Activated CD4-positive, alpha-beta memory T cell treated with anti-CD3 and anti-CD28 coated beads for 36 hours (primary cell): ENCODE results near the gene ACAP2. TPM values are rescaled to one million over a fixed set of nuclear protein-coding genes. Genes with fewer than 3 reads are reported as not detected.
"Not testable (repeated sequence)": the region's sequence is repeated elsewhere in the genome, so short reads cannot be mapped to it uniquely, and the experiment has no call there.

ENCODE experiments used
- CTCF ChIA-PET: fragments of 350-600 bp; sonication (Branson Sonifier 250); formaldehyde crosslinking; loops from one replicate; lab custom pipeline; 2021; ENCODE audit warnings: antibody characterized with exemption, inconsistent platforms; lab: Charles Lee
- POLR2A ChIA-PET: fragments of 350-600 bp; sonication (Branson Sonifier 250); formaldehyde crosslinking; loops from one replicate; lab custom pipeline; 2021; ENCODE audit warnings: antibody characterized with exemption; lab: Charles Lee
- DNase-seq: peaks from one replicate; pipeline ENCODE4 v3.0.0-alpha.2; 2020
- H3K27ac Mint-ChIP-seq: one replicate; pipeline ENCODE4 v1.8.0; 2021; ENCODE audit warnings: mixed read lengths
- H3K27me3 Mint-ChIP-seq: one replicate; pipeline ENCODE4 v1.8.0; 2021; ENCODE audit warnings: mixed read lengths
- H3K36me3 Mint-ChIP-seq: one replicate; pipeline ENCODE4 v1.8.0; 2021; ENCODE audit warnings: mixed read lengths
- H3K4me1 Mint-ChIP-seq: one replicate; pipeline ENCODE4 v1.8.0; 2021; ENCODE audit warnings: low read depth, mixed read lengths
- H3K4me3 Mint-ChIP-seq: one replicate; pipeline ENCODE4 v1.8.0; 2021; ENCODE audit warnings: mild to moderate bottlenecking, mixed read lengths
- H3K9me3 Mint-ChIP-seq: one replicate; pipeline ENCODE4 v1.8.0; 2021; ENCODE audit warnings: mixed read lengths
- intact Hi-C: fragments of 100-400 bp; cut with micrococcal nuclease; formaldehyde crosslinking; loops from one replicate; pipeline ENCODE4 v1.15.1; 2023
- total RNA-seq, 2 experiments: library from RNA; stranded (reverse); gene quantifications; one replicate each; pipeline ENCODE4 v1.2.3, GENCODE V29; 2021

ACAP2 gene
- total RNA-seq, 2 experiments from 2014 or later = 45.0 to 47.0 TPM

- peaks cover 37% of the 10 kb centered on the region for H3K36me3 Mint-ChIP-seq
- CTCF ChIA-PET = no interaction called here
These were observed 123.8 kb downstream of the ACAP2 start for GRCh38 chr3:195319060-195319459.

DNA sequence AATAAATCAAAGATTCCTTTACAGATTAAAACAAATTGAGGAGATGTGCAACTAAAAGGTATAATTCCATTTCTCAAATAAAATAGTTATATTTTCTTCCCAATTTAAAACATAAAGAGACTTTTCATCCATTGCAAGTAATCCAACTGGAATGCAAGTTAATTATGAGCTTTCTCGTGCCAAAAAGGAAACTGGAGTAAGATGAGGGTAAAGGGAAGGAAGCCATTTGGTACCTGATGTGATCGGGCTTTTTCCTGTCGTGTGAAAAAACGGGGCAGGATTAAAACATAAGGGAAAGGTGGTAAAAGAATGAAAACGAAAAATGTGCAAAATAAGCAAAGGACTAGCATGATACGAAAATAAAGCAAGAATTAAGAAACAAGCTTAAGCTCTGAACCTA, 130.1 kb downstream of the ACAP2 start:
- Mint-ChIP-seq H3K36me3 (peaks cover 2% of the 10 kb centered on the region), H3K4me3 (no peak overlapping the region), H3K27me3 (no peaks in the 10 kb centered on the region), H3K9me3 (no peaks in the 10 kb centered on the region), H3K27ac (no peak overlapping the region), H3K4me1 (no peaks in the 10 kb centered on the region)
- no peak for DNase-seq
- ChIA-PET POLR2A (no interaction called here), CTCF (no interaction called here)
- intact Hi-C loops = no loop called here

More at GRCh38 chr3:195319060-195319459, 123.8 kb downstream of the ACAP2 start:
- Mint-ChIP-seq H3K27ac (no peak overlapping the region), H3K4me3 (no peak overlapping the region), H3K27me3 (no peaks in the 10 kb centered on the region), H3K4me1 (peaks cover 8% of the 10 kb centered on the region), H3K9me3 (peaks cover 20% of the 10 kb centered on the region)
- POLR2A ChIA-PET = no interaction called here
- intact Hi-C loops = no loop called here
- no peak for DNase-seq

GRCh38 chr3:195307711-195308110, 135.1 kb downstream of the ACAP2 start:
- Mint-ChIP-seq H3K36me3 (peaks cover under 1% of the 10 kb centered on the region), H3K4me1 (no peaks in the 10 kb centered on the region), H3K4me3 (no peak overlapping the region), H3K27me3 (no peaks in the 10 kb centered on the region), H3K27ac (no peak overlapping the region), H3K9me3 (no peaks in the 10 kb centered on the region)
- intact Hi-C loops = no loop called here
- CTCF ChIA-PET = interaction anchor here (1.0 to 1.2 kb wide), 2 partner anchors 37 to 201 kb away, joined by 3 read pairs; no protein-coding TSS in a partner anchor
- DNase-seq = no peak
- POLR2A ChIA-PET = no interaction called here

GRCh38 chr3:195306369-195306768, 136.5 kb downstream of the ACAP2 start:
- no peaks in the 10 kb centered on the region for H3K4me1 Mint-ChIP-seq
- intact Hi-C loops = no loop called here
- ChIA-PET POLR2A (no interaction called here), CTCF (interaction anchor here (2.0 kb wide), 1 partner anchor 35 kb away, joined by 8 read pairs; the partner anchor contains the start of gene XXYLT1)
- H3K36me3 Mint-ChIP-seq = peaks cover 5% of the 10 kb centered on the region
- H3K4me3 Mint-ChIP-seq = no peak overlapping the region
- no peak overlapping the region for H3K27ac Mint-ChIP-seq
- no peak for DNase-seq
- no peaks in the 10 kb centered on the region for H3K9me3 Mint-ChIP-seq
- no peaks in the 10 kb centered on the region for H3K27me3 Mint-ChIP-seq

DNA sequence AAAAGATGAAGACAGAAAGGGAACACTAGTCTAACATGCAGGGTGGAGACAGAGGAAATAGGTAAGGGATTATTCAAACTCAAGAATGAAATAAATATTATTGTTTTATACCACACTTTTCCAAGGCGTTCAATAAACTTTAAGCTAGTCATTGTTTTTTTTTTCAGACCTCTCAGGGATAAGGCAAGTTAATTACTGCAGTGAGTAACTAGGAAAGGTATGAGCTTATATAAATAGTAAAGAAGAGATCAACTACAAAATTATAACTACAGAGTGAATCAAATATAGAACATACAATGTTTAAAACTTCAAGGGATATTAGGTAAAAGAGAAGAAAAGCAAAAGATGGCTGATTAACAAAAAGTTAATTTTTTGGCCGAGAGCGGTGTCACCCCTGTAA, 140.4 kb downstream of the ACAP2 start:
- peaks cover 6% of the 10 kb centered on the region for H3K36me3 Mint-ChIP-seq
- no peak for DNase-seq
- no peaks in the 10 kb centered on the region for H3K9me3 Mint-ChIP-seq
- intact Hi-C loops = no loop called here
- no peak overlapping the region for H3K27ac Mint-ChIP-seq
- ChIA-PET POLR2A (interaction anchor here (1.2 kb wide), 1 partner anchor 232 kb away, joined by 3 read pairs; no protein-coding TSS in a partner anchor), CTCF (interaction anchor here (1.3 to 1.9 kb wide), 2 partner anchors 31 to 220 kb away, joined by 5 read pairs; partner anchors contain the start of gene XXYLT1)
- no peak overlapping the region for H3K4me3 Mint-ChIP-seq
- H3K27me3 Mint-ChIP-seq = no peaks in the 10 kb centered on the region
- H3K4me1 Mint-ChIP-seq = no peaks in the 10 kb centered on the region

DNA sequence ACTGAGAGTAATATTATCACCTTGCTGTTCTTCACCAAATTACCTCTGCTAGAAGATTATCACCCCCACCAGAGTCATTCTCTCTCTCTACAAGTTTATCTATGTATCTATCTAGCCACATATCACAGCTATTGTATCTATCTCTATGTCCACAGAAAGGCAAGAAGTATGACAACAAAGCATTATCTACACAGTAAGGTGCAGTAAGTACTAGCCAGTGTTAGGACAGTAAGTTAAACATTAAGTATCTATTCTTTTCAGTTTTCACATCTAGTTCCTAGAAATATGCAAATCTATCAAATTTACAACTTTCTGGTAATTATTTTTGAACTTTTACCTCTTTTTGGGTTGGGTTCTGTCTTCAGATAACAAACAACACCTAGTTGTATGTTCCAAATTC, 145.4 kb downstream of the ACAP2 start:
- no peak overlapping the region for H3K27ac Mint-ChIP-seq
- no peaks in the 10 kb centered on the region for H3K4me1 Mint-ChIP-seq
- no peaks in the 10 kb centered on the region for H3K9me3 Mint-ChIP-seq
- CTCF ChIA-PET = no interaction called here
- H3K27me3 Mint-ChIP-seq = no peaks in the 10 kb centered on the region
- intact Hi-C loops = no loop called here
- POLR2A ChIA-PET = no interaction called here
- DNase-seq = no peak
- H3K4me3 Mint-ChIP-seq = no peak overlapping the region
- peaks cover 8% of the 10 kb centered on the region for H3K36me3 Mint-ChIP-seq

DNA sequence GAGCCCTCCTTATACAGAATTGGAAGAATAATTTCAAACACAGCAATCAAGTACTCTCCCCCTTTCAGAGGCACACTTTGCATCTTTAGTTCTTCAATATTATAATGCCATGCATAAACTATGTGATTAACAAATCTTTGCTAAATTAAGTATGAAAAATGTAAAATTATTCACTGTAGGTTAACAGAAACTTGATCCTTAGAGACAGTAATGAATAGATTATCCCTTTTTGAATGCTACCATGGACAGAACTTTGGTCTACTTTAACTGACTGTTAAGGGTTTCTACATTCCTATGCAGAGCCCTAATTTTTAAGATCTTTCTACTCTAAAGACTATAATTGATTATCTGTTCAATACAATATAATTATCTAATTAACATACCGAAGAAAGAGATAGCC, 146.2 kb downstream of the ACAP2 start:
- no peaks in the 10 kb centered on the region for H3K4me1 Mint-ChIP-seq
- H3K27ac Mint-ChIP-seq = no peak overlapping the region
- POLR2A ChIA-PET = no interaction called here
- no peaks in the 10 kb centered on the region for H3K9me3 Mint-ChIP-seq
- H3K4me3 Mint-ChIP-seq = no peak overlapping the region
- no peaks in the 10 kb centered on the region for H3K27me3 Mint-ChIP-seq
- DNase-seq = no peak
- intact Hi-C loops = no loop called here
- CTCF ChIA-PET = no interaction called here
- peaks cover 9% of the 10 kb centered on the region for H3K36me3 Mint-ChIP-seq

GRCh38 chr3:195291121-195291520, 151.7 kb downstream of the ACAP2 start:
- POLR2A ChIA-PET = no interaction called here
- H3K36me3 Mint-ChIP-seq = peaks cover 9% of the 10 kb centered on the region
- H3K4me1 Mint-ChIP-seq = no peaks in the 10 kb centered on the region

DNA sequence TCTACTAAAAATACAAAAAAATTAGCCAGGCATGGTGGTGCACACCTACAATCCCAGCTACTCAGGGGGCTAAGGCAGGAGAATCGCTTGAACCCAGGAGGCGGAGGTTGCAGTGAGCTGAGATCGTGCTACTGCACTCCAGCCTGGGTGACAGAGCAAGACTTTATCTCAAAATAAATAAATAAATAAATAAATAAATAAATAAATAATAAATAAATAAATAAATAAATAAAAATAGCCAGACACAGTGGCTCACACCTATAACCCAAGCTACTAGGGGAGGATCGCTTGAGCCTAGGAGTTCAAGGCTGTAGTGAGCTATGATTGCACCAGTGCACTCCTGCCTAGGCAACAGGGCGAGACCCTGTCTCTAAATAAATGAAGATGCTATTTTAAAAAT, 152.2 kb downstream of the ACAP2 start:
- CTCF ChIA-PET, H3K4me3 Mint-ChIP-seq, H3K4me1 Mint-ChIP-seq, H3K27me3 Mint-ChIP-seq, H3K9me3 Mint-ChIP-seq, intact Hi-C loops, POLR2A ChIA-PET, DNase-seq, H3K27ac Mint-ChIP-seq: not testable (repeated sequence)
- H3K36me3 Mint-ChIP-seq = peaks cover 11% of the 10 kb centered on the region

More at GRCh38 chr3:195291121-195291520, 151.7 kb downstream of the ACAP2 start:
- Mint-ChIP-seq H3K4me3 (no peak overlapping the region), H3K27me3 (no peaks in the 10 kb centered on the region), H3K27ac (no peak overlapping the region), H3K9me3 (no peaks in the 10 kb centered on the region)
- intact Hi-C loops = no loop called here
- CTCF ChIA-PET = no interaction called here
- no peak for DNase-seq

DNA sequence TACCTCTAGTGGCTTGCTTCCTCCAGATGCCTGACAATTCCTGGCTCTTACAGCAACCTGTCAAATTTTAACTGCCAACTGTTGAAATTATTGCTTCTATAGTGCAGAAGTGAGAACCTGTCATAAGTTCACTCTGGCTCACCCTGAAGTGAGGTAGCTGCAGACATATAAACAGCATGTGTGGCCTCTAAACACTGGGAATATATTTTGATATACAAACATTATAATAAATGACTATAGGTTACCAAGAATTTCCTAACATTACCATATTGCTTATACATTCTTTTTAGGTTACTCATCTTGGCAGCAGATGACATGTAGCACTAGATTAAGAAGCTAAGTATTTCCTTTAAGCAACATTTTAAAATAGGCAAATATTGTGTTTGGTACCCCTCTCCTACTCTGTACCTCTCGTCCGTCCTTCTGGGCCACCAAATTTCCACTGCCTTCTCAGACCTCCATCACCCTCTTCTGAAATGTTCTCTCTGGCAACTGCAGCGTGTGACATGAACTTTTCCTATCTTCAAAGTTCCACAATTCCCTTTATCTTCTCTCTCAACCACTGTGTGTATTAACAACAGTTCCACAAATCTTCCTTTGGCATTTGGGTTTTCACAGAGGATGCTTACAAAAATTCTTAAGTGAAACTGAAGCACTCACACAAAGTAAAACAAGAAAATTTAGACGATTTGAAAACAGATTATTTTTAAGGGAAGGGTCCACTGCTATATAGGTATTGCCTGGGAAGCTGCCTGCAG, 156.5 kb downstream of the ACAP2 start:
- no peaks in the 10 kb centered on the region for H3K27me3 Mint-ChIP-seq

DNA sequence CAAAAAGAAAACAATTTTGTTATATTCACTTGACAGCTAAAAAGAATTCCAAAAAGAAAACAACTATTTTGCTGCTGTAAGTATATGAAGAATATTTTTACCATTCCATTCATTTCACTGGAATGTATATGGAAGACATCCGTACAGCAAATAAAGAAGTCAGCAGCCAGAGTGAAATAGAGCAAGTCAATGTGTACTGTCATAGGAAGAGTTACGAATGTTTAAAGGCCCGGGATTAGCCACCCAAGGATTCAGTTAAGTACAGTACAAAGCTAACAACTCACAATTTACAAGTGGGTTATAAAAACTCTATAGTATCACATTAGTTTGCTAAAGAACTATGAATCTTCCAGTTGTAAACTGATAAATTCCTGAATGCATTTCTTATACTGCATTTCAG, 157.4 kb downstream of the ACAP2 start:
- POLR2A ChIA-PET = no interaction called here
- peaks cover 10% of the 10 kb centered on the region for H3K36me3 Mint-ChIP-seq

More for the DNA sequence above, 156.5 kb downstream of the ACAP2 start:
- H3K4me1 Mint-ChIP-seq = peaks cover 11% of the 10 kb centered on the region
- H3K9me3 Mint-ChIP-seq = no peaks in the 10 kb centered on the region
- ChIA-PET CTCF (interaction anchor here (0.6 to 1.9 kb wide), 4 partner anchors 13 to 236 kb away, joined by 3 to 6 read pairs (median 4); partner anchors contain the start of gene XXYLT1), POLR2A (no interaction called here)
- no peak overlapping the region for H3K4me3 Mint-ChIP-seq
- intact Hi-C loops = no loop called here
- no peak for DNase-seq
- peaks cover 10% of the 10 kb centered on the region for H3K36me3 Mint-ChIP-seq
- no peak overlapping the region for H3K27ac Mint-ChIP-seq

GRCh38 chr3:195284842-195285241, 158.0 kb downstream of the ACAP2 start:
- Mint-ChIP-seq H3K27me3 (no peaks in the 10 kb centered on the region), H3K36me3 (peaks cover 9% of the 10 kb centered on the region), H3K27ac (no peak overlapping the region), H3K4me1 (peaks cover 11% of the 10 kb centered on the region), H3K9me3 (no peaks in the 10 kb centered on the region), H3K4me3 (no peak overlapping the region)
- no peak for DNase-seq
- ChIA-PET CTCF (interaction anchor here (0.6 to 1.5 kb wide), 3 partner anchors 13 to 257 kb away, joined by 3 read pairs; partner anchors contain the start of gene XXYLT1), POLR2A (no interaction called here)
- intact Hi-C loops = no loop called here

More for the DNA sequence above, 157.4 kb downstream of the ACAP2 start:
- intact Hi-C loops = no loop called here
- H3K9me3 Mint-ChIP-seq = no peaks in the 10 kb centered on the region
- no peak overlapping the region for H3K27ac Mint-ChIP-seq
- no peak overlapping the region for H3K4me3 Mint-ChIP-seq
- H3K4me1 Mint-ChIP-seq = peaks cover 11% of the 10 kb centered on the region
- CTCF ChIA-PET = interaction anchor here (0.6 to 1.5 kb wide), 3 partner anchors 14 to 257 kb away, joined by 3 read pairs; partner anchors contain the start of gene XXYLT1
- no peak for DNase-seq
- H3K27me3 Mint-ChIP-seq = no peaks in the 10 kb centered on the region
